IPS-NIHi11 (cell line): ENCODE measurements around the gene MBD5.
"Not testable (repeated sequence)": the region's sequence is repeated elsewhere in the genome, so short reads cannot be mapped to it uniquely, and the experiment has no call there.

Experiments
- DNase-seq: peaks from one replicate; pipeline ENCODE4 v3.0.0; 2012; ENCODE audit warnings: mixed read lengths, low spot score

Gene MBD5

GRCh38 chr2:148523315-148523714 is 502.4 kb downstream of the MBD5 start:
- DNase-seq: no peak

GRCh38 chr2:148524519-148524919 is 503.6 kb downstream of the MBD5 start:
- no peak for DNase-seq

- no peak for DNase-seq
These were observed 504.2 kb downstream of the MBD5 start for GRCh38 chr2:148525130-148525529.

- no peak for DNase-seq
These were observed 505.8 kb downstream of the MBD5 start for GRCh38 chr2:148526509-148527346.

- DNase-seq: no peak
These were observed 506.8 kb downstream of the MBD5 start for GRCh38 chr2:148527488-148528340.

GRCh38 chr2:148528356-148529064 is 507.6 kb downstream of the MBD5 start:
- DNase-seq: no peak

GRCh38 chr2:148529745-148530144 is 508.9 kb downstream of the MBD5 start:
- DNase-seq: no peak

- DNase-seq: no peak
These were observed 509.5 kb downstream of the MBD5 start for GRCh38 chr2:148530350-148530749.

GRCh38 chr2:148531235-148531634 is 510.3 kb downstream of the MBD5 start:
- DNase-seq: no peak

- DNase-seq: no peak
These were observed 511.0 kb downstream of the MBD5 start for GRCh38 chr2:148531669-148532428.

- no peak for DNase-seq
These were observed 512.1 kb downstream of the MBD5 start for GRCh38 chr2:148533004-148533403.

GRCh38 chr2:148533685-148534084 is 512.8 kb downstream of the MBD5 start:
- DNase-seq: no peak

GRCh38 chr2:148534416-148535204 is 513.7 kb downstream of the MBD5 start:
- DNase-seq: no peak

GRCh38 chr2:148538375-148538774 is 517.5 kb downstream of the MBD5 start:
- no peak for DNase-seq

- DNase-seq: no peak
These were observed 519.1 kb downstream of the MBD5 start for GRCh38 chr2:148540022-148540421.

GRCh38 chr2:148541792-148542191 is 520.9 kb downstream of the MBD5 start:
- DNase-seq: no peak

GRCh38 chr2:148542614-148543013 is 521.7 kb downstream of the MBD5 start:
- no peak for DNase-seq

- DNase-seq: not testable (repeated sequence)
These were observed 522.2 kb downstream of the MBD5 start for GRCh38 chr2:148543088-148543540.

GRCh38 chr2:148545390-148546256 is 524.7 kb downstream of the MBD5 start:
- DNase-seq: no peak

GRCh38 chr2:148546270-148546669 is 525.4 kb downstream of the MBD5 start:
- DNase-seq: no peak
